GM18519 (cell line): Measurements from ENCODE around the gene INTS12.

Experiments
- ATAC-seq: cut with Tn5 transposase; IDR thresholded peaks from one replicate; pipeline ENCODE4 v1.9.1; 2021; ENCODE audit warnings: mild to moderate bottlenecking, moderate library complexity; ENCODE audit not compliant: unreplicated experiment, low FRiP score

INTS12 gene

GRCh38 chr4:105633241-105633640, 75.2 kb downstream of the INTS12 start:
- no peak for ATAC-seq
